ENCODE results near the gene RIC8B.
A peak's percentile ranks its signal among the peaks of the same experiment; 100 is the strongest.

RIC8B gene

GRCh38 chr12:106774808-106775524 is 484 bp downstream of the RIC8B start:
- Histone ChIP-seq H3K27me3 (ENCODE audit: insufficient read depth, low read depth, severe bottlenecking) (no peaks in the 10 kb centered on the region), H3K27ac (peak overlapping the region; percentile 92), H3K9me3 (ENCODE audit: severe bottlenecking) (no peaks in the 10 kb centered on the region), H3K36me3 (no peaks in the 10 kb centered on the region), H3K4me3 (ENCODE audit: low read depth, low read length) (peak overlapping the region; percentile 81)
- TF ChIP-seq, protein P1, sequence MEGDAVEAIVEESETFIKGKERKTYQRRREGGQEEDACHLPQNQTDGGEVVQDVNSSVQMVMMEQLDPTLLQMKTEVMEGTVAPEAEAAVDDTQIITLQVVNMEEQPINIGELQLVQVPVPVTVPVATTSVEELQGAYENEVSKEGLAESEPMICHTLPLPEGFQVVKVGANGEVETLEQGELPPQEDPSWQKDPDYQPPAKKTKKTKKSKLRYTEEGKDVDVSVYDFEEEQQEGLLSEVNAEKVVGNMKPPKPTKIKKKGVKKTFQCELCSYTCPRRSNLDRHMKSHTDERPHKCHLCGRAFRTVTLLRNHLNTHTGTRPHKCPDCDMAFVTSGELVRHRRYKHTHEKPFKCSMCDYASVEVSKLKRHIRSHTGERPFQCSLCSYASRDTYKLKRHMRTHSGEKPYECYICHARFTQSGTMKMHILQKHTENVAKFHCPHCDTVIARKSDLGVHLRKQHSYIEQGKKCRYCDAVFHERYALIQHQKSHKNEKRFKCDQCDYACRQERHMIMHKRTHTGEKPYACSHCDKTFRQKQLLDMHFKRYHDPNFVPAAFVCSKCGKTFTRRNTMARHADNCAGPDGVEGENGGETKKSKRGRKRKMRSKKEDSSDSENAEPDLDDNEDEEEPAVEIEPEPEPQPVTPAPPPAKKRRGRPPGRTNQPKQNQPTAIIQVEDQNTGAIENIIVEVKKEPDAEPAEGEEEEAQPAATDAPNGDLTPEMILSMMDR (IDR thresholded peaks at IDR 0.05; ENCODE audit: low read depth, low read length): no peak
- no peak for DNase-seq

- Histone ChIP-seq H3K9me3 (ENCODE audit: severe bottlenecking) (no peaks in the 10 kb centered on the region), H3K4me3 (ENCODE audit: low read depth, low read length) (no peak overlapping the region), H3K36me3 (no peaks in the 10 kb centered on the region), H3K27me3 (ENCODE audit: insufficient read depth, low read depth, severe bottlenecking) (no peaks in the 10 kb centered on the region), H3K27ac (no peak overlapping the region)
- no peak for DNase-seq
- TF ChIP-seq, protein P1 (IDR thresholded peaks at IDR 0.05; ENCODE audit: low read depth, low read length): no peak
Observed at GRCh38 chr12:106776897-106777296, 2.4 kb downstream of the RIC8B start.

- Histone ChIP-seq H3K36me3 (0 out of 2 replicates have a peak, but pooled peaks cover 5% of the 10 kb centered on the region), H3K27ac (no peak overlapping the region), H3K9me3 (ENCODE audit: severe bottlenecking) (no peaks in the 10 kb centered on the region), H3K27me3 (ENCODE audit: insufficient read depth, low read depth, severe bottlenecking) (no peaks in the 10 kb centered on the region), H3K4me3 (ENCODE audit: low read depth, low read length) (no peak overlapping the region)
- TF ChIP-seq, protein P1 (IDR thresholded peaks at IDR 0.05; ENCODE audit: low read depth, low read length): no peak
- no peak for DNase-seq
Observed at GRCh38 chr12:106780010-106780631, 5.6 kb downstream of the RIC8B start.

GRCh38 chr12:106782619-106783018 is 8.1 kb downstream of the RIC8B start:
- no peaks in the 10 kb centered on the region for H3K9me3 ChIP-seq (ENCODE audit: severe bottlenecking)
- H3K27me3 ChIP-seq (ENCODE audit: insufficient read depth, low read depth, severe bottlenecking): no peaks in the 10 kb centered on the region
- TF ChIP-seq, protein P1 (IDR thresholded peaks at IDR 0.05; ENCODE audit: low read depth, low read length): no peak
- no peak overlapping the region for H3K27ac ChIP-seq
- H3K36me3 ChIP-seq: peaks cover 5% of the 10 kb centered on the region; the same call in 1 of the 2 replicates
- DNase-seq: no peak
- no peak overlapping the region for H3K4me3 ChIP-seq (ENCODE audit: low read depth, low read length)

- DNase-seq: no peak
- no peak overlapping the region for H3K27ac ChIP-seq
- TF ChIP-seq, protein P1 (IDR thresholded peaks at IDR 0.05; ENCODE audit: low read depth, low read length): no peak
- H3K27me3 ChIP-seq (ENCODE audit: insufficient read depth, low read depth, severe bottlenecking): no peaks in the 10 kb centered on the region
- peaks cover 5% of the 10 kb centered on the region; the same call in 1 of the 2 replicates for H3K36me3 ChIP-seq
- no peak overlapping the region for H3K4me3 ChIP-seq (ENCODE audit: low read depth, low read length)
- H3K9me3 ChIP-seq (ENCODE audit: severe bottlenecking): no peaks in the 10 kb centered on the region
Observed at GRCh38 chr12:106783515-106783914, 9.0 kb downstream of the RIC8B start.

All from WERI-Rb-1 (cell line).